Keratinocyte (primary cell): ENCODE data around the gene RAB11A. TPM values are rescaled to one million over a fixed set of nuclear protein-coding genes. Genes with fewer than 3 reads are reported as not detected.

Experiments used
- DNase-seq: peaks from one replicate; pipeline ENCODE4 v3.0.0-alpha.2; 2011; ENCODE audit warnings: low read depth, missing footprints, low spot score
- FAIRE-seq: peaks from 2 replicates; lab custom pipeline; 2011; peaks lifted over from hg19 to GRCh38; lab: Jason Lieb, UNC
- H2AFZ ChIP-seq: 2 replicates; pipeline ENCODE4 v1.6.0; 2012; ENCODE audit warnings: low read length, control low read depth, inconsistent platforms; ENCODE audit not compliant: control insufficient read depth
- H3K27ac ChIP-seq: 2 replicates; pipeline ENCODE4 v1.5.1; 2011; ENCODE audit warnings: low read length; ENCODE audit not compliant: control insufficient read depth, insufficient read depth
- H3K27me3 ChIP-seq: 3 replicates; pipeline ENCODE4 v1.6.0; 2011; ENCODE audit warnings: low read length; ENCODE audit not compliant: control insufficient read depth, insufficient read depth; ENCODE audit errors: extremely low read depth
- H3K36me3 ChIP-seq, 2 experiments: 2 replicates in 1 of 2; 3 replicates in 1 of 2; pipeline ENCODE4 v1.5.1; 2011; ENCODE audit warnings: low read length in 2 of 2, mild to moderate bottlenecking in 1 of 2; ENCODE audit not compliant: control insufficient read depth in 2 of 2, insufficient read depth in 2 of 2; ENCODE audit errors: extremely low read depth in 1 of 2
- H3K4me1 ChIP-seq: 3 replicates; pipeline ENCODE4 v1.5.1; 2011; ENCODE audit warnings: low read length; ENCODE audit not compliant: control insufficient read depth, insufficient read depth; ENCODE audit errors: extremely low read depth
- H3K4me2 ChIP-seq: 3 replicates; pipeline ENCODE4 v1.6.0; 2011; ENCODE audit warnings: low read depth, low read length; ENCODE audit not compliant: control insufficient read depth, insufficient read depth; ENCODE audit errors: extremely low read depth
- H3K4me3 ChIP-seq, 3 experiments: fragments of 200-600 bp in 1 of 3; sonication (generic) in 1 of 3; 2 replicates in 2 of 3; 3 replicates in 1 of 3; pipeline ENCODE4 v1.5.1; 2011 to 2016; ENCODE audit warnings: low read length in 3 of 3, mild to moderate bottlenecking in 3 of 3, control low read depth in 2 of 3, inconsistent platforms in 1 of 3, low read depth in 1 of 3, mixed read lengths in 1 of 3, mixed run types in 1 of 3, moderate library complexity in 1 of 3; ENCODE audit not compliant: control insufficient read depth in 2 of 3, insufficient read depth in 2 of 3; ENCODE audit errors: extremely low read depth in 1 of 3
- H3K79me2 ChIP-seq: 2 replicates; pipeline ENCODE4 v1.6.0; 2012; ENCODE audit warnings: low read length; ENCODE audit not compliant: control insufficient read depth, insufficient read depth
- H3K9ac ChIP-seq: 3 replicates; pipeline ENCODE4 v1.6.0; 2011; ENCODE audit warnings: low read length; ENCODE audit not compliant: control insufficient read depth, insufficient read depth; ENCODE audit errors: extremely low read depth
- H3K9me1 ChIP-seq: 3 replicates; pipeline ENCODE4 v1.6.0; 2011; ENCODE audit warnings: low read length; ENCODE audit not compliant: control insufficient read depth, insufficient read depth; ENCODE audit errors: extremely low read depth
- H3K9me3 ChIP-seq: 2 replicates; pipeline ENCODE4 v1.5.1; 2012; ENCODE audit warnings: low read depth, low read length; ENCODE audit not compliant: control insufficient read depth
- H4K20me1 ChIP-seq: 3 replicates; pipeline ENCODE4 v1.6.0; 2011; ENCODE audit warnings: low read length; ENCODE audit not compliant: control insufficient read depth, insufficient read depth; ENCODE audit errors: extremely low read depth
- CTCF ChIP-seq, 3 experiments: IDR thresholded peaks in 1 of 3; conservative IDR thresholded peaks in 1 of 3; optimal IDR thresholded peaks in 1 of 3; 2 replicates in 2 of 3; 3 replicates in 1 of 3; pipeline versions ENCODE3 to v1.5.1; 2011; ENCODE audit warnings: low read length in 3 of 3, mild to moderate bottlenecking in 3 of 3, moderate library complexity in 2 of 3, control low read depth in 1 of 3, inconsistent platforms in 1 of 3; ENCODE audit not compliant: insufficient read depth in 2 of 3; ENCODE audit errors: extremely low read depth in 1 of 3
- EZH2 ChIP-seq: IDR thresholded peaks from one replicate; pipeline ENCODE4 v1.6.1; 2012; ENCODE audit warnings: inconsistent platforms, mild to moderate bottlenecking, low read length, moderate library complexity
- dilution Hi-C: fragments of 300-500 bp; cut with MboI; formaldehyde crosslinking; loops from one replicate; pipeline ENCODE4 v1.7.0; 2020; ENCODE audit warnings: low sequenced_read_pairs; ENCODE audit not compliant: extremely low pct_ligation_motif_present
- polyA minus RNA-seq, 3 experiments: library from RNA; depleted of rRNA, polyadenylated mRNA; stranded (reverse); fragments of >200 nt; gene quantifications; 1 replicate in 1 of 3; 2 replicates in 1 of 3; 3 replicates in 1 of 3; pipeline ENCODE4 v1.2.3, GENCODE V29; 2011
- polyA plus RNA-seq, 5 experiments: library from polyadenylated mRNA; depleted of rRNA in 3 of 5; stranded (reverse) in 3 of 5; stranded (forward) in 1 of 5; unstranded in 1 of 5; fragments of >200 nt; gene quantifications; 1 replicate in 1 of 5; 2 replicates in 3 of 5; 3 replicates in 1 of 5; pipeline versions ENCODE4 v1.2.1 to v1.2.3, GENCODE V29; 2011 to 2012; ENCODE audit warnings: missing spikeins in 2 of 5, low read depth in 1 of 5, low replicate concordance in 1 of 5

Gene RAB11A
- polyA plus RNA-seq (356 to 649 TPM (median 537 TPM) in 3 replicates), polyA minus RNA-seq (116 to 357 TPM (median 214 TPM) in 3 replicates)
- polyA plus RNA-seq (2011; ENCODE audit: low read depth), result 542 TPM
- polyA plus RNA-seq (2011; cell fraction: cytosol; rRNA removed), result 603 and 936 TPM in 2 replicates
- 444 and 474 TPM in 2 replicates for polyA plus RNA-seq (2011; cell fraction: nucleus; rRNA removed)
- polyA plus RNA-seq (2012; ENCODE audit: low replicate concordance), result 359 and 594 TPM in 2 replicates
- 89.8 TPM for polyA minus RNA-seq (2011; cell fraction: cytosol; rRNA and poly(A)+ RNA removed)
- polyA minus RNA-seq (2011; cell fraction: nucleus; rRNA and poly(A)+ RNA removed), result 21.9 and 103 TPM in 2 replicates

- peak; percentile 83 for DNase-seq
- H3K9me3 ChIP-seq, result no peaks in the 10 kb centered on the region
- peak within 1 kb of the TSS; percentile 90 for H3K27ac ChIP-seq
- H3K9me1 ChIP-seq, result no peaks in the 10 kb centered on the region
- H3K36me3 ChIP-seq, result no peaks in the 10 kb centered on the region
- peaks cover 5% of the 10 kb centered on the region for H4K20me1 ChIP-seq
- H3K4me3 ChIP-seq, result peak within 1 kb of the TSS; percentile 81 to 98 (median 91)
- H3K9ac ChIP-seq, result peak within 1 kb of the TSS; percentile 98
- dilution Hi-C loops, result no loop called here
- H3K4me1 ChIP-seq, result peaks cover 20% of the 10 kb centered on the region
- H3K27me3 ChIP-seq, result no peaks in the 10 kb centered on the region
- peaks cover 50% of the 10 kb centered on the region for H3K79me2 ChIP-seq
- TF ChIP-seq EZH2 (no peak), CTCF (optimal IDR thresholded peaks at IDR 0.05 in 1 of 3, IDR thresholded peaks at IDR 0.05 in 1 of 3, conservative IDR thresholded peaks at IDR 0.05 in 1 of 3; ENCODE audit: extremely low read depth in 1 of 3, insufficient read depth in 2 of 3, low read length in 3 of 3) (peak in 2 of 3 experiments; percentile 20 to 52)
- no peak for FAIRE-seq
- peak within 1 kb of the TSS; percentile 96 for H3K4me2 ChIP-seq
- H2AFZ ChIP-seq, result peak within 1 kb of the TSS; percentile 87
Measured at GRCh38 chr15:65869126-65869953, at the start of gene RAB11A. Gene RAB11A, plus strand, starts transcription at chr15:65869491. Its CDS starts 95 bp downstream, at chr15:65869586.

GRCh38 chr15:65819563-65819960 is 49.7 kb upstream of the RAB11A start:
- no peaks in the 10 kb centered on the region for H3K36me3 ChIP-seq
- no peaks in the 10 kb centered on the region for H3K27me3 ChIP-seq
- H3K27ac ChIP-seq, result no peak overlapping the region
- H3K4me2 ChIP-seq, result no peak overlapping the region
- H3K4me1 ChIP-seq, result no peaks in the 10 kb centered on the region
- dilution Hi-C loops, result no loop called here
- no peaks in the 10 kb centered on the region for H3K9me3 ChIP-seq
- DNase-seq, result no peak
- no peak overlapping the region for H3K9ac ChIP-seq
- no peaks in the 10 kb centered on the region for H3K79me2 ChIP-seq
- H4K20me1 ChIP-seq, result no peaks in the 10 kb centered on the region
- FAIRE-seq, result no peak
- H2AFZ ChIP-seq, result no peak overlapping the region
- H3K9me1 ChIP-seq, result no peaks in the 10 kb centered on the region
- no peak overlapping the region for H3K4me3 ChIP-seq
- TF ChIP-seq CTCF (optimal IDR thresholded peaks at IDR 0.05 in 1 of 3, IDR thresholded peaks at IDR 0.05 in 1 of 3, conservative IDR thresholded peaks at IDR 0.05 in 1 of 3; ENCODE audit: extremely low read depth in 1 of 3, insufficient read depth in 2 of 3, low read length in 3 of 3) (no peak), EZH2 (no peak)
